CD4-positive, alpha-beta T cell treated with Interleukin-15 for 4 hours (primary cell): ENCODE data around the gene AHNAK.
A peak's percentile ranks its signal among the peaks of the same experiment; 100 is the strongest.

Source experiments
- DNase-seq: peaks from one replicate; pipeline ENCODE4 v3.0.0-alpha.2; 2020; ENCODE audit warnings: low spot score

Gene AHNAK

DNA sequence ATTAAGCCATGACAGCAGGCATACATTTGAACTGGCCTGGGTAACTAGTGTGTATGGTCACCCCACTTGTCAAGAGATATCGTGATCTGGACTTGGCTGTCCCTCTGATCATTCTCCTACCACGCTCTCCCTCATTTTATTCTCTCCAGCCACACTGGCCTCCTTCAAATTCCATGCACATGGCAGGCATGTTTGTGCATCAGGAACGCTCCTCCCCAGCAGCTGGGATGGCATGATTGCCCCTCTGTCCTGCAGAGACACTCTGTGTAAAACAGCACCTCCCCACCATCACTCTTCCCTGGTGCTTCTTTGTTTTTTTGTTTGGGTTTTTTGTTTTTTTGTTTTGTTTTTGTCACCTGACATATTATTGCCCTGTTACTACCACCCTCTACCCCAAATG is 159.2 kb downstream of the AHNAK start:
- DNase-seq, result no peak

DNA sequence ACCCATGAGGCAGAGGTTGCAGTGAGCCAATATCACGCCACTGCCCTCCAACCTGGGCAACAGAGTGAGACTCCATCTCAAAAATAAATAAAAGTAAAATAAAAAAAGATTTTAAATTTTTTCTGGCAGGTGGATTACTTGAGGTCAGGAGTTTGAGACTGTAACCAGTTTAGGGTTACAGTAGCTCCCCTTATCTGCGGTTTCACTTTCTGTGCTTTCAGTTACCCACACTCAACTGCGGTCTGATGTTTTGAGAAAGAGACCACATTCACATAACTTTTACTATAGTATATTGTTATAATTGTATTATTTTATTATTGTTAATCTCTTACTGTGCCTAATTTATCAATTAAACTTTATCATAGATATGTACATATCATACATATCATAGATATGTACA is 160.5 kb downstream of the AHNAK start:
- peak; percentile 43 for DNase-seq

DNA sequence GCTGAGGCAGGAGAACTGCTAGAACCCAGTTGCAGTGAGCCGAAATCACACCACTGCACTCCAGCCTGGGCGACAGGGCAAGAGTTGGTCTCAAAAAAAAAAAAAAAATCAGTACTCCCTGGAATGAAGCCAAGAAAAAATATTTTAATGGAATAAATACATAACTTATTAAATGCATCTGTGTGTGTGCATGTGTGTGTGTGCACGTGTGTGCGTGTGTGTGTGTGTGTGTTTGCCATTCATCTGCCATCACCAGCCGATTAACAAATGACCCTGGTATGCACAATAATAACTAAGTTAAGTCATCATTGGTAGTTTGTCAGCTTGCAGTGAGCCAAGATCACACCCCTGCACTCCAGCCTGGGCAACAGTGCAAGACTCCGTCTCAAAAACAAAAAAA is 162.8 kb downstream of the AHNAK start:
- DNase-seq, result no peak
